ENCODE data around the gene TPD52L1.

- TF ChIP-seq CTCF (conservative IDR thresholded peaks at IDR 0.05; ENCODE audit: low read depth in 2 of 2) (no peak), POLR2AphosphoS5 (IDR thresholded peaks at IDR 0.05; ENCODE audit: low read depth) (no peak), REST (IDR thresholded peaks at IDR 0.05; ENCODE audit: unreplicated experiment) (no peak), NANOG (IDR thresholded peaks at IDR 0.05; ENCODE audit: borderline replicate concordance) (no peak), STAT1 (IDR thresholded peaks at IDR 0.05; ENCODE audit: unreplicated experiment) (no peak), EZH2phosphoT487 (IDR thresholded peaks at IDR 0.05; ENCODE audit: unreplicated experiment) (no peak), EZH2 (IDR thresholded peaks at IDR 0.05; ENCODE audit: low read depth, unreplicated experiment) (no peak), ZNF114 (CRISPR knock-in tag; IDR thresholded peaks at IDR 0.05) (no peak), CREB1 (CRISPR knock-in tag; IDR thresholded peaks at IDR 0.05; ENCODE audit: low read depth) (no peak), JUNB (IDR thresholded peaks at IDR 0.05; ENCODE audit: unreplicated experiment) (no peak), ZNF331 (CRISPR knock-in tag; IDR thresholded peaks at IDR 0.05; ENCODE audit: low read depth) (no peak), ETS1 (IDR thresholded peaks at IDR 0.05) (no peak)
Measured at GRCh38 chr6:125151700-125152099, 1.9 kb upstream of the TPD52L1 start.

Data from GM23338 (cell line).